Caco-2 (cell line): ENCODE results near the gene BEND3. TPM values are rescaled to one million over a fixed set of nuclear protein-coding genes. Genes with fewer than 3 reads are reported as not detected.

Experiments used
- BruUV-seq: library from RNA; stranded (reverse); fragments of 400-500 nt; replicated peaks from 2 replicates; lab custom pipeline; 2021; lab: Mats Ljungman, UMichigan
- CTCF ChIA-PET: fragments of 300-600 bp; sonication (Branson Sonifier 250); formaldehyde crosslinking; loops from one replicate; lab custom pipeline; 2022; ENCODE audit warnings: antibody characterized with exemption; lab: Charles Lee
- POLR2A ChIA-PET: fragments of 300-600 bp; sonication (Branson Sonifier 250); formaldehyde crosslinking; loops from one replicate; lab custom pipeline; 2022; ENCODE audit warnings: antibody characterized with exemption; lab: Charles Lee
- DNase-seq, 2 experiments: peaks; one replicate each; pipeline versions ENCODE4 v3.0.0 to v3.0.0-alpha.2; 2020 to 2022
- H3K27me3 ChIP-seq: replicated peaks from 2 replicates; pipeline ENCODE4 v1.6.0; 2011; ENCODE audit warnings: low read length; ENCODE audit not compliant: control insufficient read depth, insufficient read depth
- H3K36me3 ChIP-seq: 2 replicates; pipeline ENCODE4 v1.5.1; 2011; ENCODE audit warnings: low read length; ENCODE audit not compliant: control insufficient read depth, insufficient read depth
- H3K4me1 ChIP-seq: fragments of 250-450 bp; sonication (Bioruptor Pico); 2 replicates; pipeline ENCODE4 v1.5.1; 2020; ENCODE audit warnings: mild to moderate bottlenecking
- H3K4me3 ChIP-seq: 2 replicates; pipeline ENCODE4 v1.5.1; 2011; ENCODE audit warnings: low read depth, mild to moderate bottlenecking, control low read depth, low read length
- H3K9me3 ChIP-seq: fragments of 250-450 bp; sonication (Bioruptor Pico); 2 replicates; pipeline ENCODE4 v1.5.1; 2020; ENCODE audit warnings: mild to moderate bottlenecking, moderate library complexity
- H3K27ac Mint-ChIP-seq: one replicate; pipeline ENCODE4 v1.8.0; 2022; ENCODE audit warnings: mixed read lengths; ENCODE audit not compliant: unreplicated experiment
- H3K27me3 Mint-ChIP-seq: one replicate; pipeline ENCODE4 v1.8.0; 2022; ENCODE audit warnings: mixed read lengths; ENCODE audit not compliant: insufficient read depth, unreplicated experiment
- H3K36me3 Mint-ChIP-seq: one replicate; pipeline ENCODE4 v1.8.0; 2022; ENCODE audit warnings: mild to moderate bottlenecking, mixed read lengths; ENCODE audit not compliant: insufficient read depth, unreplicated experiment
- H3K4me1 Mint-ChIP-seq: one replicate; pipeline ENCODE4 v1.8.0; 2022; ENCODE audit warnings: low read depth, mixed read lengths; ENCODE audit not compliant: unreplicated experiment
- H3K4me3 Mint-ChIP-seq: one replicate; pipeline ENCODE4 v1.8.0; 2022; ENCODE audit warnings: mild to moderate bottlenecking, moderate library complexity, mixed read lengths; ENCODE audit not compliant: unreplicated experiment
- H3K9me3 Mint-ChIP-seq: one replicate; pipeline ENCODE4 v1.8.0; 2022; ENCODE audit warnings: mixed read lengths; ENCODE audit not compliant: unreplicated experiment
- intact Hi-C: fragments of 100-400 bp; cut with micrococcal nuclease; formaldehyde crosslinking; loops from one replicate; pipeline ENCODE4 v1.10.0; 2022; ENCODE audit not compliant: unreplicated experiment
- total RNA-seq: library from RNA; stranded (reverse); gene quantifications from 2 replicates; pipeline ENCODE4 v1.2.3, GENCODE V29; 2022
- TF ChIP-seq, protein P1 (sequence below), 2 experiments: fragments of 200-600 bp in 1 of 2; IDR thresholded peaks; 1 replicate in 1 of 2; 2 replicates in 1 of 2; pipeline versions ENCODE4 v1.5.1 to v1.8.0; 2011 to 2022; ENCODE audit warnings: antibody characterized with exemption in 1 of 2, control low read depth in 1 of 2, inconsistent platforms in 1 of 2, low read depth in 1 of 2, low read length in 1 of 2, mild to moderate bottlenecking in 1 of 2, moderate library complexity in 1 of 2; ENCODE audit not compliant: insufficient read depth in 1 of 2, severe bottlenecking in 1 of 2, unreplicated experiment in 1 of 2

BEND3 gene
- total RNA-seq, 1 experiment from 2014 or later, result 8.3 TPM

DNA sequence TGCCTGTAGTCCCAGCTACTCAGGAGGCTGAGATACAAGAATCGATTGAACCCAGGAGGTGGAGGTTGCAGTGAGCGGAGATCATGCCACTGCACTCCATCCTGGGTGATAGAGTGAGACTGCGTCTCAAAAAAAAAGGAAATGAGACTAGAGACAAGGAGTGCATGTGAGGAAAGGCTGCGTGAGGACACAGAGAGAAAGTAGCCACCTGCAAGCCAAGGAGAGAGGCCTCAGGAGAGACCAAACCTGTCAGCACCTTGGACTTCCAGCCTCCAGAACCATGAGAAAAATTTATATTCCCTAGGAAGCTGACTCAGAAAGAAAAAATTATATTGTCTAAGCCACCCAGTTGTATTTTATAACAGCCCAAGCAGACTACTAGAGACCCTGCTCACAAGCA lies 7.4 kb upstream of the BEND3 start:
- Mint-ChIP-seq H3K4me3 (no peak overlapping the region), H3K4me1 (no peaks in the 10 kb centered on the region), H3K9me3 (no peaks in the 10 kb centered on the region), H3K36me3 (no peaks in the 10 kb centered on the region), H3K27ac (no peak overlapping the region), H3K27me3 (no peaks in the 10 kb centered on the region)
- Histone ChIP-seq H3K4me3 (no peak overlapping the region), H3K9me3 (no peaks in the 10 kb centered on the region), H3K27me3 (no peaks in the 10 kb centered on the region), H3K4me1 (peaks cover 4% of the 10 kb centered on the region; the same call in 1 of the 2 replicates), H3K36me3 (no peaks in the 10 kb centered on the region)
- TF ChIP-seq, protein P1, sequence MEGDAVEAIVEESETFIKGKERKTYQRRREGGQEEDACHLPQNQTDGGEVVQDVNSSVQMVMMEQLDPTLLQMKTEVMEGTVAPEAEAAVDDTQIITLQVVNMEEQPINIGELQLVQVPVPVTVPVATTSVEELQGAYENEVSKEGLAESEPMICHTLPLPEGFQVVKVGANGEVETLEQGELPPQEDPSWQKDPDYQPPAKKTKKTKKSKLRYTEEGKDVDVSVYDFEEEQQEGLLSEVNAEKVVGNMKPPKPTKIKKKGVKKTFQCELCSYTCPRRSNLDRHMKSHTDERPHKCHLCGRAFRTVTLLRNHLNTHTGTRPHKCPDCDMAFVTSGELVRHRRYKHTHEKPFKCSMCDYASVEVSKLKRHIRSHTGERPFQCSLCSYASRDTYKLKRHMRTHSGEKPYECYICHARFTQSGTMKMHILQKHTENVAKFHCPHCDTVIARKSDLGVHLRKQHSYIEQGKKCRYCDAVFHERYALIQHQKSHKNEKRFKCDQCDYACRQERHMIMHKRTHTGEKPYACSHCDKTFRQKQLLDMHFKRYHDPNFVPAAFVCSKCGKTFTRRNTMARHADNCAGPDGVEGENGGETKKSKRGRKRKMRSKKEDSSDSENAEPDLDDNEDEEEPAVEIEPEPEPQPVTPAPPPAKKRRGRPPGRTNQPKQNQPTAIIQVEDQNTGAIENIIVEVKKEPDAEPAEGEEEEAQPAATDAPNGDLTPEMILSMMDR (IDR thresholded peaks at IDR 0.05; ENCODE audit: insufficient read depth in 1 of 2, low read depth in 1 of 2, low read length in 1 of 2, severe bottlenecking in 1 of 2, unreplicated experiment in 1 of 2), result no peak
- ChIA-PET POLR2A (no interaction called here), CTCF (no interaction called here)
- BruUV-seq, result no TSS peak
- DNase-seq, result no peak
- intact Hi-C loops, result no loop called here

DNA sequence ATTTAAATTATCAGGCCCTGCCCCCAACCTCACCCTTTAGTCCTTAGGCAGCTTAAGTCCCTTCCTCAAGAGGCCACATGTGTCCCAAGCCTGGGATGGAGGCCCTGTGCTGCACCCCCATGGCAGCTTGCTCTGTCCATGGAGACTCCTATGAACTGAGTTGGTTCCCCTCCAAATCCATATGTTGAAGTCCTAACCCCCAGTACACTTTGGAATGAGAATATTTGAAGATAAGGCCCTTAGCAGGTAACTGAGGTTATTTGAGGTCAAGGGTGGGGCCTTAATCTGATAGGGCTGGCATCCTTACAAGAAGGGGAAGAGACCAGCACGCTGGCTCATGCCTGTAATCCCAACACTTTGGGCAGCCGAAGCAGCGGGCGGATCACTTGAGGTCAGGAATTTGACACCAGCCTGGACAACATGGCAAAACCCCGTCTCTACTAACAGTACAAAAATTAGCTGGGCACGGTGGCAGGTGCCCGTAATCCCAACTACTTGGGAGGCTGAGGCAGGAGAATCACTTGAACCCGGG lies 6.7 kb upstream of the BEND3 start:
- H3K27me3 Mint-ChIP-seq, result no peaks in the 10 kb centered on the region
- H3K9me3 Mint-ChIP-seq, result no peaks in the 10 kb centered on the region
- TF ChIP-seq, protein P1 (IDR thresholded peaks at IDR 0.05; ENCODE audit: insufficient read depth in 1 of 2, low read depth in 1 of 2, low read length in 1 of 2, severe bottlenecking in 1 of 2, unreplicated experiment in 1 of 2), result no peak
- intact Hi-C loops, result no loop called here
- no peak for DNase-seq
- Histone ChIP-seq H3K4me1 (peaks cover 11% of the 10 kb centered on the region; the same call in 1 of the 2 replicates), H3K9me3 (no peaks in the 10 kb centered on the region), H3K4me3 (no peak overlapping the region), H3K27me3 (no peaks in the 10 kb centered on the region), H3K36me3 (no peaks in the 10 kb centered on the region)
- no TSS peak for BruUV-seq
- no peak overlapping the region for H3K27ac Mint-ChIP-seq
- CTCF ChIA-PET, result no interaction called here
- H3K36me3 Mint-ChIP-seq, result no peaks in the 10 kb centered on the region
- peaks cover under 1% of the 10 kb centered on the region for H3K4me1 Mint-ChIP-seq
- POLR2A ChIA-PET, result no interaction called here
- no peak overlapping the region for H3K4me3 Mint-ChIP-seq

DNA sequence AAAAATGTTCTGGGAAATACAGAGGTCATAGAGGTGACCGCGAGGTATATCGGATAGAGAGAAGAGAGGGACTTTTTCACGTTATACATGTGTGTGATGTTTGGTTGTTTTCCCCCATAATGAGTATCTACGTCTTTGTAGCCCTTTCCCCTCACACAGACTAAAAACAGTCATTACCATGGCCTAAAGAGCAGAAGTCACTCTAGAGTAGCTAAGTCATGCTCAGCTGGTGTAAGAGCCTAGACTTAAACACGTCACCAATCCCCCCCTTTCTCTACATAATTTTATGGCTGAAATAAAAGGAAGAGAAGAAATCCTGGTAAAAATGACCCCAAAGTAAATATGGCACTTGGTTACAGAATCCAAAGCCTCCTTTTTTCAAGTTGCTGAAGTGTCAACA lies 6.0 kb upstream of the BEND3 start:
- TF ChIP-seq, protein P1 (IDR thresholded peaks at IDR 0.05; ENCODE audit: insufficient read depth in 1 of 2, low read depth in 1 of 2, low read length in 1 of 2, severe bottlenecking in 1 of 2, unreplicated experiment in 1 of 2), result no peak
- ChIA-PET POLR2A (no interaction called here), CTCF (interaction anchor here (0.6 kb wide), 1 partner anchor 26 kb away, joined by 3 read pairs; no protein-coding TSS in a partner anchor)
- Mint-ChIP-seq H3K4me3 (no peak overlapping the region), H3K36me3 (no peaks in the 10 kb centered on the region), H3K4me1 (peaks cover 6% of the 10 kb centered on the region), H3K27ac (no peak overlapping the region), H3K27me3 (no peaks in the 10 kb centered on the region), H3K9me3 (no peaks in the 10 kb centered on the region)
- no peak for DNase-seq
- BruUV-seq, result no TSS peak
- H3K4me3 ChIP-seq, result no peak overlapping the region
- peaks cover 11% of the 10 kb centered on the region; the same call in 1 of the 2 replicates for H3K4me1 ChIP-seq
- H3K9me3 ChIP-seq, result no peaks in the 10 kb centered on the region
- H3K27me3 ChIP-seq, result no peaks in the 10 kb centered on the region
- no peaks in the 10 kb centered on the region for H3K36me3 ChIP-seq
- intact Hi-C loops, result no loop called here
